GM18868 (cell line): Measurements from ENCODE around the gene UBE2L5.
A peak's percentile ranks its signal among the peaks of the same experiment; 100 is the strongest.

Experiments
- ATAC-seq: cut with Tn5 transposase; IDR thresholded peaks from one replicate; pipeline ENCODE4 v1.9.1; 2021; ENCODE audit warnings: mild to moderate bottlenecking, moderate library complexity; ENCODE audit not compliant: unreplicated experiment

Gene UBE2L5

DNA sequence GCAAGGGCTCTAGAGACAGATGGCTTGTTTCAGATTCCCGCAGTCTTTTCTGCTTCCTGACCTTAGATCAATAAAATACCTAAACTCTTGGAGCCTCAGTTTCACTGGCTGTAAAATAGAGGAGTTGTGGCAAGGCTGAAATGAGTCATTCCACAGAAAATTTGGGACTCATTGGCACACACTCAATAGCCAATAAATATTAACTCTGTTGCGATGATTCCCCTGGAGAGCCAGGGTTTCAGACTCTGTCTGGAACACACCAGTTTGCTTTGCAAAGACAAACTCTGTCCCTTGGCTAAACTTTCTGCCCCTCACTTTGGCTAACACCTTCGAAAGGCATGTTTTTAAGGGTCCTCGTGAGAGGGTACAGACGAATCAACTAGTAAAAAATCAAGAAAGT, 18.1 kb upstream of the UBE2L5 start:
- no peak for ATAC-seq

DNA sequence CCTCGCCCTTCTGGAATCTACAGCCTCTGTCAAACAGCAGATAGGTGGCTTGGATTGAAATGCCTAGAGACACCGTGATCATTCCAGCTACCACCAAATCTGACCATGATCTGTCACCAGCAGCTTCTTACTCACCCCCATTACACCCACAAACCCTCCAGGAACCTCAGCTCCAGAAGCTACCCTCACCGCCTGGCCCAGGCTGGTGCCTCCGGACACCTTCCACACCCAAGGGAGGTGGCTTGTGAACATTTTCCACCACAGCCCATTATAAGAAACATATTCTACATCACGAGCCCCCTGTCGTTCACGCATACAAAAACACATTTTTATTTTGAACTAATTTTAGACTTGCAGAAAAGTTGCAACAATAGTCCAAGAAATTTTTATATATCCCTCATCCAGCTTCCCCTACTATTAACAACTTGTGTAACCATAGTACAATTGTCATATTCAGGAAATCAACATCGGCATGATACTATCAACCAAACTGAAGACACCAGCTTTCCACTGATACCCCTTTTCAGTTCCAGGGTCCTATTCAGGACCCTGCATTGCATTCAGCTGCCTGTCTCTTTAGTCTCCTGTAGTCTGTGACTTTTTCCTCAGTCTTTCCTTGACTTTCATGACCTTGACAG, 15.4 kb upstream of the UBE2L5 start:
- ATAC-seq: no peak

DNA sequence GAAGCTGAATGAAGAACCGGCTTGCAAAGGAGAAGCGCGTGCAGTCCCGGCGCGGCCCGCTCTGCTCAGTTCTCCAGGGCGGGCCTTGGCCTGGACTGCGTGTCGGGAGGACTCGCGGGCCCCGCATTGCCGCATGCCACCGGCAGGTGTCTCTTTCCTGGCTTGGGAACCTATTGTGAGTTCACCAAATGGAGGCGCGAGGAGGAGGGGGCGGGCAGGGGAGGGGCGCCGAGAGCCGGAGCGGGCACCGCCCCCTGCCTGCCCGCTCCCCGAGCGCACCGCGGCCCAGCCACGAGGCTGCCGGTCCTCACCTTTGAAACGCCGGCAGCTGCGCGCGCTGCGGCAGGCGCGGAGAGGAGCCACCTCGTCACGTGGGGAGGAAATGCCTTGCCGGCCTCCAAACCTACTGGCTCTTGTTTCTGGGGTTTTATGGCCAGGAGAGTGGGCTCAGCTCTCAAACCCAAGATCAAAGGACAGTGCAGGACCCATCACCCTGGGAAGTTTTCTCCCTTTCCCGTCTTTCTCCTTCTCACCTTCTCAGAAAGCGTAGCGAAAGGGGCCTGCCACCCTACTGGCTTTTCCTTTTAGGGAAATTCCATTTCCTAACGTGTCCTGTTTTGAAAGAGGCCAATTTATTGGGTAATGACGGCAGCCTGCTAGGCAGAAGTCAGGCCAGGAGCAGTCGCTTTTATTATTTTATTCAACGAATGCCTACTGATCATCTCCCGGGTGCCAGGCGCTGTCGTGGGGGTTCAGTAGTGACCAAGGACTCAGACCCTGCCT, 13.8 kb upstream of the UBE2L5 start:
- peak; percentile 94 for ATAC-seq

DNA sequence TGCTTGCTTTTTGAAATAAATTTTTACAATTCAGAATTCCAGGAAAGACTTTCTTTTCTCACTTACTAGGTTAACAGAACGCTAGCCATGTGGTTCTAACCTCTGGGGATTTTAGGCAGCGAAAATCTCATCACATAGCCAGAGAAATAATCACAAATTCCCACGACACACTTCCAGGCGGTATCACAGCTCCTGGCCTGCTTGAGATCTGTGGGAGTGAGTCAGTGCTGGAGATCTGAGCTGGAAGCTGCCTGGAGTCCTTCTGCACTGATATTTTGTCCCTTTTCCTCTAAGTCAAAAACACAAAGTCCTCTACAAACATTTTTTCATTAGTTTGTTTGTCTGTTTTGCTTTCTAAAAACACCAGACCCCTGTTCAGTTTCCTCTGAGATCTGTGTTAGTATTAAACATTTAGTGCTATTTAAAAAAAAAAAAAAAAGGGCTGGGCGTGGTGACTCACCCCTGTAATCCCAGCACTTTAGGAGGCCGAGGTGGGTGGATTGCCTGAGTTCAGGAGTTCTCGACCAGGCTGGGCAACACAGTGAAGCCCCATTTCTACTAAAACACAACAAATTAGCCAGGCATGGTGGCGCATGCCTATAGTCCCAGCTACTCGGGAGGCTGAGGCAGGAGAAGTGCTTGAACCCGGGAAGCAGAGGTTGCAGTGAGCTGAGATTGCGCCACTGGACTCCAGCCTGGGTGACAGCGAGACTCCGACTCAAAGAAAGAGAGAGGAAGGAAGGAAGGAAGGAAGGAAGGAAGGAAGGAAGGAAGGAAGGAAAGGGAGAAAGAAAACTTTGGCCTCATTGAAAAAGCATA, 12.2 kb upstream of the UBE2L5 start:
- ATAC-seq: no peak

DNA sequence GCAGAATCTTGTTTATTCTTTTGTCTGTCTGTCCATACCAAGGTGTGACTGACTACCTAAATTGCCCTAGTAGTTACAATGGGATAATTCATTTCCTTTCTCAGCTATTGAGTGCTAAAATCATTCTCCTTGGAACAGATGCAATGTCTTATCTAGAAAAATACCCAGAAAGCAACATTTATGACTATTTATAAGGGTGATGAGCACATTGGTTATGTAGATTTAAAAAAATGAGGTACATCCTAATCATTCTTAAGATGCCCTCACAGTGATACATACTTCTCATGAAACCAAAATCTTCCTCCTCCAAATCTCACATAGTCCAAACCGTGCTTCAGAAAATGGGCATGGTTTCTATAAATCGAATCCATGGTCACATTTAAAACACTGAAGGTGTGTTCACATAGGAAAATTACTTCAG, 11.6 kb upstream of the UBE2L5 start:
- ATAC-seq: no peak

DNA sequence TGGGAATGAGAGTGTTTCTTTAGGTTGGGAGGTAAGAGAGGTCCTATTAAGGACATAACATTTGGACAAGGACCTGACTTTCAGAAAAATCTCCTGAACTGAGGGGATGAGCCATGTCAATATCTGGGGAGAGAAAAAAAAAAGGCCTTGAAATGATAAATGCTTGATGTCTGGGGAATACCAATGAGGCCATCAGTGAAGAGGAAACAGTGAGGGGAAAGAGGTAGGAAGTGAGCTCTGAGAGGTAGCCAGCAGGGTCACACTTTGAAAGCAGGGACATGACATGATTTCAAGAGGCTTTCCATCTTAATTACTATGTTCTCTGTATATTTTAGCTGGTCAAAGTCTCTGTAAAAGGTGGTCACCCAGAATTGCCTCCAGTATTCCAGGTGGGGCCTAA, 9.9 kb upstream of the UBE2L5 start:
- no peak for ATAC-seq

DNA sequence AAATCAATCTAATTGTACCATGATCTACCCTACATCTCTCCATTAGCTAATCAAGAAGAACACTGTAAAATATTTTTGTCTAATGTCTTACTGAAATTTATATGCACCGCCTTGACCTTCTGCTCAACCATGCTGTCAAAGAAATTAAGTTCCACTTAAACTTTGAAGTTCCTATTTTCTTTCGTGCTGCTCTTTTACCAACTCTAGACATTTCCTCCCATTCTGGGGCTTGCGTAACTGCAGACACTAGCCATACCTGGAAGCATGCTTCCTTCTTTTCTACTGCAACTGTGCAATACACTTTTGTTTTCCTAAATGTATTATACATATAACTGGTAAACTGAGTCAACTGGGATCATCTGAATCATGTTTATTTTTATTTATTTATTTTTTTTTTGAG, 8.5 kb upstream of the UBE2L5 start:
- ATAC-seq: no peak

DNA sequence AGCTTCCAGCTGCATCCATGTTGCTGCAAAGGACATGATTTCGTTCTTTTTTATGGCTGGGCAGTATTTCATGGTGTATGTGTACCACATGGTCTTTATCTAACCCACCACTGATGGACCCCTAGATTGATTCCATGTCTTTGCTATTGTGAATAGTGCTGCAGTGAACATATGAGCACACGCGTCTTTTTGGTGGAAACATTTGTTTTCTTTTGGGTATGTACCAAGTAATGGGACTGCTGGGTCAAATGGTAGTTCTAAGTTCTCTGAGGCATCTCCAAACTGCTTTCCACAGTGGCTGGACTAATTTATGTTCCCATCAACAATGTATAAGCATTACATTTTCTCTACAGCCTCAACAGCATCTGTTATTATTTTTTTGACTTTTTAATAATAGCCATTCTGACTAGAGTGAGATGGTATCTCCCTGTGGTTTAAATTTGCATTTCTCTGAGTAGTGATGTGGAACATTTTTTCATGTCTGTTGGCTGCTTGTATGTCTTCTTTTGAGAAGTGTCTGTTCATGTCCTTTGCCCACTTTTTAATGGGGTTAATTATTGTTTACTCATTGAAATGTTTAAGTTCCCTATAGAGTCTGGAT, 6.8 kb upstream of the UBE2L5 start:
- ATAC-seq: peak; percentile 81

DNA sequence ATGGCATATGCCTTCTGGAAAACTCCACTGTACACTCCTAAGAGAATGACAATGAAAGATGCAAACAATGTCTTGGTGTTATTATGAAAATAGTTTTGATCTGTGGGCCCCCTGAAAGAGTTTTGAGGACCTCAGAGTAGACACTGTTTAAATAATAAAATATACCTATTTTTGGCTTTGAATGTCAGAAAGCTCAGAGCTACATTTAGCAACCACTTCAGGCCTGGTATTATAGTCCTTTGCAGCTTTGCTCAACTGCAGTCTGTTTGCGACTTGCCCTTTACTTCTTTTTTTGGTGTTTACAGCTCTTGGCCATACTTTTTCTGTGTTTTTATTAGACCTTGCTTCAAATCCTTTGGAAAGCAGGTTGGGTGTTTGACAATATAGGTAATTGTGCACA, 5.8 kb upstream of the UBE2L5 start:
- ATAC-seq: no peak

DNA sequence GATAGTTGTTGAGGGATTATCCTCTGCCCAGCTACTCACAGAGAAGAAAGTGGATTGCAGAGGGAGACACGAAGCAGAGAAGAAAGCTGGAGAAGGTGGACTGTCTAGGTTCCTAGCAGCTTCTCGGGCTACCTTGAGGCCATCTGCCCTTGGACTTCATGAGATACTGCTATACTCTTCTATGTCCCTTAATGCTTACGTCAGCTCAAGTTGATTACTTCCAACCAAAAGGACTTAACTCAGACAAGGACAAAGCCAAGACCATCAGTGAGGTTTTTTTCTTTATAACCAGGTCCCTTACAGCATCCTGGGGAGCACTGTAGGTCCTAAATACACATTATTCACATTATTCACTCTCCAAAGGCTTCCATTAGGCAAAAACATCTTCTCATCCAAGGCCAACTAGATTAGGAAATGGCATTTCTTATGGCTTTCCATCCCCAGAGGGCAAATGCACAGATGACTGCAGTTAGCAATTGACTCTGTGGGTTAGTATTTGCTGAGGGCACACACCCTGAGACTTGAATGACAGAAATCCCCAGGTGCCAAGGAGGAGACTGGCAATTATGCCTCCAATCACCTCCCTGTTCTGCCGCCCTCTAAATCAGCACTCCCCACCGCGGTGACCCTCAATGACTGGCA, 4.1 kb upstream of the UBE2L5 start:
- ATAC-seq: no peak

DNA sequence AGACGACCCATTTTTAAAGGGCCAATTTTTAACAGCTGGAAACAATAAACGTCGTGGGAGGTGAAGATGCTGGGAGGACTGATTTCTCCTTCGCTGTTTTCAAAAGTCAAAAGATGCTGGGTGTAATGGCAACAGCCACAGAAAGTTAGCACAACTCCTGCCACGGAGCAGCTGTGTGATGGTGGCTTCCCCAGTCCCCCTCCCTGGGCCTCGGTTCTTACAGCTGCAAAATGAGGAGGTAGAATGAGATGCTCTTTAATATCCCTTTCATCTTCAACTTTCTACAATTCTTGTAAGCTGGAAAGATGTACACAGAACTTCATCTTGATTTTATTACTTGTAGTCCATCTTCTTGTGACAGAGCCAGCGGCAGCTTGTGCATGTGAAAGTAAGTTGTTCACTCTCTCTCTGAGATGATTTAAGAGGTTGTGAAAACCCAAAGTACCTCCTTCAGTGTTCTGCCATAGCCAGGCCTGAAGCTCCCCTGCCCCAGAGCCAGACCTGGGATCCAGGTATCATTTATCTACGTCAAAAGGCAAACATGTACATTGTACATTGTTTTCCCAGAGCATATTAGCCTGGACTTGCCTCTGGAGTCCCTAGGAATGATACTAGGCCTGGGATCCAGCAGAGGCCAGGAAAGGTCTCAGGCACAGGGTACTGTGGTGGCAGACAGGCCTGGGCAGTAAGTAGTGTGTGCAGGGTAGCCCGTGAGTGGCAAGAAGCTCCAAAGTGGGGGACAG, 3.4 kb upstream of the UBE2L5 start:
- no peak for ATAC-seq

DNA sequence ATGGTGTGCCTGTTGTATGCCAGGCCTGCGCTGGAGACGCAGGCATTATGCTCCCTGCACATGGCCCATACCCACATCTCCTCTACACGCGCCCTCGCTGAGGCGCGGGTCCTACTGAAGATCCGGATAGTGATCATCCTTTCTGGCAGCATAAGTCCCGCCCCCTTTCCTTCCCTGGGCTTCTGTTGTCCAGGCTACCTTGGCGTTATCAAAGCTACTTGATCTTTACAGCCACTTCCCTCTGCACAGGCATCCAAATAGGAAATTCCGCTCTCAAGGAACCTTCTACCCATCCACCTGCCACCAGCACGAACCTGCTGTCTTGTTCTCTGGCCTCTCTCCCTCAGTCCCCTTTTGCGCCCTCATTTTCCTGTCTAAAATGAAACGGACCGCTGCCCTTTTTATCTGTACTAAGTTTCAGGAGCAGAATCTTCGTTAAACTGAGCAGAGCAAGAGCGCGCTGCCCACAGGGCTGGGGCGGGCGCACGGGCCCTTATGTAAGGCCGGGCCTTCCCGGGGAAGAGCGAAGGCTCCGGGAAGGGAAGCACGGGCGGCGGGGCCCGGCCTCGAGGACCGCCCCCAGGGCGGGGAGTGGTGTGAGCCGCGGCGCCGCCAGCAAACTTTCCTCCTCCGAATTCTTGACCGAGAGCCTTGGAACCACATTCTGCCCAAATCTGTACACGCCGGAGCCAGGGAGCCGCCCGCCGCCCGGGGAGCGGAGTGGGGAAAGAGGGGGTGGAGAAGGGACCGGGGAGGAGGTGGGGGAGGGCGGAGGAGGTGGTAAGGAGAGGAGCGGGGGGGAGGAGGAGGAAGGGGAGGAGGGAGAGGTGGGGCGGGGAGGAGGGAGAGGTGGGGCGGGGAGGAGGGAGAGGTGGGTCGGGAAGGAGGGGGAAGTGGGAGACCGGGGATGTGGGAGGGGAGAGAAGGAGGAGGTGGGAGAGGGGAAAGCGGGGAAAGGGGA, 920 bp upstream of the UBE2L5 start:
- ATAC-seq: peak; percentile 39

DNA sequence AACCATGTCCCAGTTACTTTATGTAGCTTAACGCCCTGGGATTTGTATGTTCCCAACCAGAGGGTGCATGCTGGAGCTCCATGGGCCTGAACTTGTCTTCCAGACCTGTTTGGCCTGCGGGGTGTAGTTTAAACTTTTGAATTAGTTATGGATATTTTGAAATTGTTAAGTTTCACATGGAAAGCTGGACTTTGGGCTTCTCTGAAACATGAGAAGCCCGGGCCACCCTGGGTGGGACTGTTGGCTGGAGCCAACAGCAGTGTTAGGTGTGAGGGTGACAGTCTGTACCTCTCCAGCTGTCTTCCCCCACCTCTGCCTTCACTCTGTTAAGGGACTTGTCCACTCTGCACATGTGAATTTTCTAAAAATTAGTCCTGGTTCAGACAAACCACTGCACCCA, 1.6 kb downstream of the UBE2L5 start:
- no peak for ATAC-seq

DNA sequence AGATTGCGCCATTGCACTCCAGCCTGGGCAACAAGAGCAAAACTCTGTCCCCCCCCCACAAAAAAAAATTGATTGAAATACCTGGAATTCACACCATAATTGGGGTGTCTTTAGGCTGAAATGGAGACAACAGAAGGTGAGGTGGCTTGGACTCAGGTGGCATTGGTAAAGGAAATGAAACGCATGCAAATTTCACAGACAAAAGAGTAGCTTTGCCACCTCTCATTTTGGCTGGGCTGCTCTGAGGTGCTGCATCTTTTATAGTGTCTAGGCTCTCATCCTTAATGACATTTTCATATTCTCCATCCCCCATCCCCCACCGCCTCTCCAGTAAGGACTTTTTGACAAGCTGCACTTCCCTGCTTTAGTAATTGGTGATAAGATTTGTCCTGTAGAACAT, 6.9 kb downstream of the UBE2L5 start:
- ATAC-seq: no peak

DNA sequence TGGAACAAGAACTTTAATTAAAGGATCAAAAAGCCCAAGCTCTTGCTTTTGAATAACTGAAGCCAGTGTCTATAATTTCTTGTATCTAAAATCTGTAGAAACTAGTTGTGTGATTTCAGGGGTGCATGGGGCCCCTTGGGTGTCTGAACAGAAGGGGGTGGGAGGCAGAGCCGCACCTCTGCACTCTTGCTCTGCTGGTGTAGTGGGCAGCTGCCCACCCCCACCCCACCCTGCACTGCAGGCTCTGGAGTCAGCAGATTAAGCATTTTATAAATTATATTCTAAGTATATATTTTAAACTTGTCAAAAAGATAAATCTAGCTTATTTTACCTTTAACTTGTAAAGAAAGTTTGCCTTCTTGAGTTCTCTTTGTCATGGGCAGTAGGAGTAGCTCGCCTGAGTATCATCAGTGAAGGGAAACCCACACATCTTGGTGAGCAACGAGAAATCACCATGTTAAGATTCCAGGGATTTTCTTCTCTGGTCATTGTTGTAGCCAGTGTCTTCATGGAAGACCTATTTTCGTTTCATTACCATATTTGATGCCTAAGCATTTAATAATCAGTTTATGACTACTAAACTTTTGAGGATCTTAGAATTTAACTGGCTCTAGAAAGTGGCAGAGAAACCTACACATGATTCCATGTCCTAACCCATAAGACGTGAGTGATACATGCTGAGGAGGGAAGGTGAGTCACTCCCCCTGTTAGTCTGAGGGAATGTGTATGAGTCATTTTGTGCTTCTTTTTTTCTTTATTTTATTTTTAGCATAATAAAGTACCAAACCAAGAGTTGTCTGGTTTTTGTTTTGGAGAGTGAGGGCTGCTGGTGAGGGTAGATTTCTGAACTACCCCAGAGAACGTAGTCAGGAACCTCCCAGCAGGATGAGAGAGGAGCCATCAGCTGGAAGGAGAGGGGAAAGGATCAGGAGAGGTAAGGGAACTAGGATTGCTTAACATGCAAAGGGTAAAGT, 7.7 kb downstream of the UBE2L5 start:
- ATAC-seq: peak; percentile 82

DNA sequence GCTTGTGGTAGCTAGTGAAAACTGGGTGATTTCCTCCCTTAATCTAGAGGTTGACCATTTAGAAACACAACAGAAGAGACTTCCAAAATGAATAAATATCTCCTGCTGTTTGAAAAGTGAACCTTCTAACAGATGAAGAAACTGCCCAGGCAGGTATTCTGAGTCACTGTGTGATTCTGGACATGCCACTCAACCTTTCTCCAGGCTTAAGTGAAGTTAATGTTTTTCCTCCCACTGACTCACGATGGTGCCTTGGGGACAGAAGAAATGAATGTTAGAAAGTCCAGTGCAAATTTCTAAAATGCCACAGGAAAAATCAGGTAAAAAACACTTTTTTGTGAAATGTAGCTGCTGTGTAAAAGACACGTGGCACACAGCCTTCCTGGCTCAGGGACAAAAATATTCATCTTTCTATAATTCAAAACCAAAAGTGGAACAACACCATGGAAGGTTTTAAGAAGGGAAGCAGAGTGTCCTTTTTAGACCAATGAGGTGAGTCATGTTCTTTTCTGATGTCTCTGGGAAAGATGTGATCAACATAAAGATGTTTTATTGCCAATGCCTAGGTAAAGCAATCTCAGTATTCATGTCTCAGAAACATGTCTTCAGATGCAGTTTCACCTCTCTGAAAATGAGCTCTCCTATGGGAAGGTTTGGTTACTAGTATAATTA, 9.1 kb downstream of the UBE2L5 start:
- ATAC-seq: peak; percentile 35

DNA sequence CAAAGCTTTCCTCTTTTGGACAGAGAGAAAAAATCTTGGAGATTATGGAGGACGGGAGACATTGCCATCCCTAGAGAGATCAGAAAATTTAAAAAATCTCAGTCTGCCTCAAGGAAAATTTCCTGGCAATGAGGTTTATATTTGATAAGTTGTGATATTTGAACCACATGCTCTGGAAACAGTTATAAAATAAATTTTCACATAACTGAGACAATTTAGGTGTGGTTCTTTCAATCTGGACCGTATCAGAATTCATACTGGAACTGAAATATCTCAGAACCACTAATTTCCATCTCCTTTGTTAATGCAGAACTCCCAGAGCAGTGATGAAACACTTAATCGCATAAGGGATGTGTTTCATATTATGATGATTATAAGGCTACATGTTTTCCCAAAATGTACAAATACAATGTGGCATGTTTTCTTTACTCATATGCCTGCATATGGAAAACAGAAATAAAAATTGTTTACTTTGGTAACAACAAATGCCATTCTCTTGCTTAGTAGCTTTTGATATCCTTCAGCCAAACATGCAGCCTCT, 13.7 kb downstream of the UBE2L5 start:
- ATAC-seq: no peak
